SKM-1 treated with dmso at 0.1 percent for 144 hours (cell line): ENCODE data around the gene PPARD.
"Not testable (repeated sequence)": the region's sequence is repeated elsewhere in the genome, so short reads cannot be mapped to it uniquely, and the experiment has no call there.

ENCODE experiments used
- DNase-seq: peaks from one replicate; lab custom pipeline; 2025; ENCODE audit not compliant: unreplicated experiment; lab: John Stamatoyannopoulos, UW

PPARD gene

GRCh38 chr6:35312076-35312800, 30.1 kb upstream of the PPARD start:
- DNase-seq, result no peak

DNA sequence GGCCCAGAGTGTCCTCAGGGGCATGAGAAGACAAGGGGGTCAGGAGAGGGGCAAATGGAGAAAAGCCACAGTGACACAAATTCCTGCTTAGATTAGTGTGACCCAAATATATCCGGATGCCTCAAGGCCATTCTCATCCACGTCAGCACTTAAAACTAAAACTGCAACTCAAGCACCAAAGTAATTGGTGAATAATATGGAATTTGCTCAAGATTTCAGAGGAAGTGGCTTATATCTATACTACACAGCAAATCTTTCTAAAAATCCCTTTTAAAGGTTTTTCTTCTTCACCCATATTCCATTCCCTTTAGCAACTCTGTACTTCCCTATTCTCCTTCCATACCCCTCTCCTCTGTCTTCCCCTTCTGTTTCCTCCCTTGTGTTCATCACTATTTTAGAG, 29.6 kb upstream of the PPARD start:
- DNase-seq, result no peak

- no peak for DNase-seq
These were observed 24.7 kb upstream of the PPARD start for GRCh38 chr6:35317483-35318195.

- DNase-seq, result no peak
These were observed 23.9 kb upstream of the PPARD start for GRCh38 chr6:35318196-35319171.

DNA sequence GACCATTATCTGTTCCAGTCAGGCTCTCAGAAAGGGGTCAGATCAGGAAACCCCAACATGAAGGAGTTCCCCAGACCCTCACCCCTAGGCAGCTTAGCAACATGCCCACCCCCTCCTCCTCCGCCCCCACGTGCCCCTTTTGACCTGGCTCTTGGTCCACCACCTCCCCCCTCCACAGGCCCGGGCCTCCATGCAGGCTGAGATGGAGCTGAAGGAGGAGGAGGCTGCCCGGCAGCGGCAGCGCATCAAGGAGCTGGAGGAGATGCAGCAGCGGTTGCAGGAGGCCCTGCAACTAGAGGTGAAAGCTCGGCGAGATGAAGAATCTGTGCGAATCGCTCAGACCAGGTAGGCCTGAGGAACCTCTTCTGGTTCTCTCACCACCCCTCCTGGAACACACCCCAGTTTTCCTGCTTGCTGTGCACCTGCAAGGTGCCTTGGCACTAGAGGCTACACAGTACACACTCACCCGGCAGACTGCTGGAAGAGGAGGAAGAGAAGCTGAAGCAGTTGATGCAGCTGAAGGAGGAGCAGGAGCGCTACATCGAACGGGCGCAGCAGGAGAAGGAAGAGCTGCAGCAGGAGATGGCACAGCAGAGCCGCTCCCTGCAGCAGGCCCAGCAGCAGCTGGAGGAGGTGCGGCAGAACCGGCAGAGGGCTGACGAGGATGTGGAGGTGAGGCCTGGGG, 22.9 kb upstream of the PPARD start:
- no peak for DNase-seq

GRCh38 chr6:35320031-35320410, 22.3 kb upstream of the PPARD start:
- DNase-seq, result no peak

GRCh38 chr6:35321091-35321490, 21.3 kb upstream of the PPARD start:
- no peak for DNase-seq

DNA sequence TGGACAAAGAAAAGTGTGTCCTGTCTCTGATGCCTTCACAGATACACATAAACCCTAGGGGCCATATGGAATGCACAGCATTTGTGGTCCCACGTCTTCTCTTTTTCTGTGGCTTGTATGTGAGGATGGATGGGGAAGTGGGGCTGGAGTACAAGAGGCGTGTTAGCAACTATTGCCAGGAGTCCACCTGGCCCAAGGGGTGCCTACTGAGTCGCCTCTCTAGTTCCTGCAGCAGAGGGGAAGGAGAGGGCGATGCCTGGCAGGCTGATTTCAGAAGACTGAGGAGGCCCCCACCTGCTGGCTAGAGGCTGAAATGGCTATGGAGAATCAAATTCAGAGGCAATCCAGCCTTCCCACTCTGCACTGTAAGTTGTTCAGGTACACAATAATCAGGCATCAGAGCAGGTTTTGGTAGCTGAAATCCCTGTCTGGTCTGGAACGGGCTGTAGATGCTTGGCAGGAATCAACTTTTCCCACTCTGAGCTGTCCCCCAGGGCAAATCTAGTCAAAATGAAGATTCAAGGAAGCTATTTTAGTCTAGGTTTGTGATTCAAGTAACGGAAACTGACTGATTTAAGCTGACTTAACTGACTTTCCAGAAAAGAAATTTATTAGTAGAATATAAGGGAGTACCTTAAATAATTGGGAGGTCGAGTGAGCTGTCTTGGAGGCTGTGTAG, 14.9 kb upstream of the PPARD start:
- peak; percentile 77 for DNase-seq

DNA sequence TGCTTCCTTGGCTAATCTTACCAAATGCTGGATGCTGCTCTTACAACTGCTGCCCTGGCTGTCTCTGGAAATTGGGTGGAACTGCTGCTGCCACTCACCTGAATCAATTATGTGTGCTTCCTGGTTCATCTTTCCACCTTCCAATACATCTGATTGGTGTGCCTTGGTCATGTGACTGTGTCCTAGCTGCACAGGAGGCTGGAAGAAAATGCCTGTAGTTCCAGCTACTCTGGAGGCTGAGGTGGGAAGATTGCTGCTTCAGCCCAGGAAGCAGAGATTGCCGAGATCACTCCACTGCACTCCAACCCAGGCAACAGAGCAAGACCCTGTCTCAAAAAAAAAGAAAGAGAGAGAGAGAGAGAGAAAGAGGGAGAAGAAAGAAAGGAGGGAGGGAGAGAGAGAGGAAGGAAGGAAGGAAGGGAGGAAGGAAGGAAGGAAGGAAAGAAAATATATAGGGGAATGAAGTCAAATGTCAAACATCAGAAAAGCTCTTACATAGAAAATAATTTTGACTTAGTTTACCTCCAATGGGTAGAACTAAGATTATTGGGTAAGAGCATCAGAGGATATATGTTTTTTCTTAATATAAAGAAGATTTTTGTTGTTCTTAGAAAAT, 14.1 kb upstream of the PPARD start:
- DNase-seq, result no peak

DNA sequence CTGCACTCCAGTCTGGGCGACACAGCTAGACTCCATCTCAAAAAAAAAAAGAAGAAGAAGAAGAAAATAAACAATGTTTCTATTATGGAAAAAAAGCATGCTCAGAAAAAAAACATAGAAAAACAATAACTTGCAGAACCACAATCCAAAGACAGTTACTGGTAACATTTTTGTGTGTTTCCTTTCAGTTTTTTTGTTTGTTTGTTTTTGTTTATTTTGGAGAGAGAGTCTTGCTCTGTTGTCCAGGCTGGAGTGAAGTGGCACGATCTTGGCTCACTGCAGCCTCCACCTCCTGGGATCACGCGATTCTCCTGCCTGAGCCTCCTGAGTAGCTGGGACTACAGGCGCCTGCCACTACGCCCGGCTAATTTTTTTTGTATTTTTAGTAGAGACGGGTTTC, 13.4 kb upstream of the PPARD start:
- DNase-seq, result not testable (repeated sequence)

- DNase-seq, result no peak
These were observed 11.7 kb upstream of the PPARD start for GRCh38 chr6:35330541-35331119.

- DNase-seq, result not testable (repeated sequence)
These were observed 10.1 kb upstream of the PPARD start for GRCh38 chr6:35332074-35332887.

- DNase-seq, result no peak
These were observed 801 bp upstream of the PPARD start for GRCh38 chr6:35341557-35341956.

DNA sequence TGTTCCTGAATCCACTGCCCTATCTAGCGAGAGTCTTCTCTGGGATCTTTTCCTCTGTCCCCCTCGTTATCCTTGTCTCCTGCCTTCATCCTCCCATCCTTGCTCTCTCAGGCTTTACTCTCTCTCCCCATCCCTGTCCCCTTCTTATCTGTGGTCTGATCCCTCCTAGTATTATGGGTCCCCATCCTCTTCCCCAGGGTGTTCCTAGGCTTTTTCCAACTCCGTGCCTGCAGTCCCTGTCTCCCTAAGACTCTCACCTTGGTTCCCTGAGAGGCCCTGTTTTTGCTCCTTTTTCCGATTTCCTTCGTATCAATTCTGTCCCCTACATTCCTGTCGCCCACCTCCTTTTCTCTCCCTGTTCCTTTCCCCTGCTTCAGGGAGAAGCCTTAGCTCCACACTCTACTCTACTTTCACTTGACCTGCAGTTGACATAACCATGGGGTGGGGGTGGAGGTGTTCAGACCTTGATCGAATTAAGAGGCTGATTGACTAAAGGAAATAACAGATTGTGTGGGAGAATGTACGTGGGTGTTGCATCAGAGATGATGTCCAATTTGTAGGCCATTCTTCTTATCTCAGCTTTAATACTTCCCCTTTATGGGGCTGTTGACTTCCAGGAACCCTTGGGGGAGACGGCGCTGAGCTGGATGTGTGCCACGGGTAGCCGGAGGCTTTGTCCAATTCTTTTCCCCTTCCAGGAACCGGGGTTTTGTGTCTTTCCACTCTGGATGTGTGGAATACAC, 905 bp downstream of the PPARD start:
- DNase-seq, result peak; percentile 34

GRCh38 chr6:35343835-35344550, 1.6 kb downstream of the PPARD start:
- DNase-seq, result no peak

- DNase-seq, result no peak
These were observed 9.1 kb downstream of the PPARD start for GRCh38 chr6:35351422-35351821.

DNA sequence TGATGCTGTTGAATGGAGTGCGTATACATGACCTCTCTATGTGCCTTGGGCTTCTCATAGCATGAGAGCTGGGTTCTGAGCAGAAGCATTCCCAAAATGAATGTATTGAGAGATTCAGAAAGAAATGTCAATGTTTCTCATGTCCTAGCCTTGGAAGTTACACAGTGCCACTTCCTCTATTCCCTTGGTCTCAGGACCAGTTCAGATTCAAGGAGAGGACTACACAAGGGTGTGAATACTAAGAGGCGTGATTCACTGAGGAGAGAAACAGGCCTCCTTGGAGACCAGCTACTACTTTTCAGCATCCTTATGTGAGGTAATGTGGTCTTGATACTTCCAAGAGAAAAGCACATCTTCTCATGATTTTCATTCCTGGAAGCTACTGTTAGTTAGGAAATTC, 10.4 kb downstream of the PPARD start:
- no peak for DNase-seq
